Measurements from ENCODE around the gene CFAP20. TPM values are rescaled to one million over a fixed set of nuclear protein-coding genes. Genes with fewer than 3 reads are reported as not detected.

The CFAP20 gene
- total and polyA plus RNA-seq, 2 experiments from 2014 or later = 61.1 to 81.7 TPM

DNA sequence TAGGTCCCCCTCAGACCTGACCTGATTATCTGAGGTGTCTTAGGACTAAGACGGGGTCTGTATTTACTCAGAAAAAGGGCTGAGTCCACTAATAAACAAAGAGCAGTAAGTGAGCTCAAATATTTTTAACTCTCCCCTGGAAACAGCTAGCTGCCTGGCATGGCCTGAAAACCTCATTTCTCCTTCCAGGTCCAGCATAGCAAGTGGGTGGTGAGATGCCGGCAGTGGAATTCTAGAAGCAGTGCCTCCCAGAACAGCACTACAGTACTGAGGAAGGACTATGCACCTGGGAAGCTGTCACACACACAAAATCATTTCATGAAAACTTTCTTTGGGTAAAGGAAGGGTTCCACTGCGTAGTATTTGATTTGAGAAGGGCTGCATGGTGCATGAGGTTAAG is 29.5 kb upstream of the CFAP20 start:
- DNase-seq (ENCODE audit: low spot score) (no peak), ATAC-seq (no peak)
- Mint-ChIP-seq H3K4me1 (no peaks in the 10 kb centered on the region), H3K9me3 (no peaks in the 10 kb centered on the region), H3K36me3 (ENCODE audit: low read depth) (peaks cover 25% of the 10 kb centered on the region), H3K27me3 (ENCODE audit: insufficient read depth, low read depth, poor library complexity) (peaks cover 3% of the 10 kb centered on the region), H3K4me3 (no peak overlapping the region), H3K27ac (no peak overlapping the region)
- peaks cover 7% of the 10 kb centered on the region; the same call in 1 of the 2 replicates for H4K20me1 ChIP-seq (replicated peaks; ENCODE audit: insufficient read depth)
- H3K4me3 ChIP-seq = no peak overlapping the region
- H3K9me2 ChIP-seq (ENCODE audit: insufficient read depth) = no peaks in the 10 kb centered on the region
- H3K27me3 ChIP-seq (ENCODE audit: insufficient read depth) = no peaks in the 10 kb centered on the region
- TF ChIP-seq JUNB (IDR thresholded peaks at IDR 0.05; ENCODE audit: unreplicated experiment) = no peak
- no peak for TF ChIP-seq EZH2phosphoT487 (IDR thresholded peaks at IDR 0.05; ENCODE audit: unreplicated experiment)
- H3K4me2 ChIP-seq = no peak overlapping the region
- H3K79me2 ChIP-seq (replicated peaks; ENCODE audit: insufficient read depth) = no peaks in the 10 kb centered on the region
- no peaks in the 10 kb centered on the region for H3F3A ChIP-seq (replicated peaks; ENCODE audit: low read depth)
- no peak overlapping the region for H2AFZ ChIP-seq
- peaks cover 24% of the 10 kb centered on the region for H3K36me3 ChIP-seq (ENCODE audit: insufficient read depth)
- H3K27ac ChIP-seq (ENCODE audit: low read depth) = no peak overlapping the region
- H3K4me1 ChIP-seq (ENCODE audit: insufficient read depth) = no peaks in the 10 kb centered on the region

DNA sequence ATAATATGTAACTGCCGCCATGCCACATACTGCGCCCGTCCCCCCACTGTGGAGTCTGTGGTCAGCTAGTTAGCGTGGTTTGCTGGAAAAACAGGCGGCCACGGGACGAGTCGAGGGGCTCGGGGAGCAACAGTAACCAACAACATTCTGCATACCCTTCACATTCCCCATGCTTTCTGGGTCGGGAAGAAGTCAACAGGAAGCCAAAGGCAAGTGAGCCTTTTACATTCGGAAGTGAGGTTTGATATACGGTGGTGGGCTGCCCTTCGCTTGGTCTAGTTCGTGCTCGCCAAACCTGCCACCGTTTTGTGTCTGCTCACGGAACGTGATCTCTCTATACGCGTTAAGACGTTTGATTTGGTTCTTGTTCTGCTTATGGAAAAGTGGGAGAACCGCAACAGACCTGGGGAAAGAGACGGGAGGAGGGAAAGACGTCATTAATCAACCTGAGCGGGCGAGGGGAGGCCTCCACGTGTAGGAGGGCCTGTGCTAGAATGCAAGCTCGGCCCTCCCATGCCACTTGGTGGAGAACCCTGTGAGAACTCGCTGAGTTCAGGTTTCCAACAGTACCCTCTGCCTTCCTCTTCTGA is 28.9 kb upstream of the CFAP20 start:
- Histone ChIP-seq H2AFZ (no peak overlapping the region), H3F3A (replicated peaks; ENCODE audit: low read depth) (no peaks in the 10 kb centered on the region), H3K4me1 (ENCODE audit: insufficient read depth) (no peaks in the 10 kb centered on the region), H3K27ac (ENCODE audit: low read depth) (no peak overlapping the region), H4K20me1 (replicated peaks; ENCODE audit: insufficient read depth) (peaks cover 7% of the 10 kb centered on the region; the same call in 1 of the 2 replicates), H3K27me3 (ENCODE audit: insufficient read depth) (no peaks in the 10 kb centered on the region), H3K36me3 (ENCODE audit: insufficient read depth) (peaks cover 17% of the 10 kb centered on the region; the same call in 1 of the 2 replicates), H3K79me2 (replicated peaks; ENCODE audit: insufficient read depth) (no peaks in the 10 kb centered on the region), H3K4me3 (no peak overlapping the region), H3K9me2 (ENCODE audit: insufficient read depth) (no peaks in the 10 kb centered on the region), H3K4me2 (no peak overlapping the region)
- peak; percentile 40 for ATAC-seq
- H3K9me3 Mint-ChIP-seq = no peaks in the 10 kb centered on the region
- no peaks in the 10 kb centered on the region for H3K4me1 Mint-ChIP-seq
- peak; percentile 34 for DNase-seq (ENCODE audit: low spot score)
- no peak overlapping the region for H3K4me3 Mint-ChIP-seq
- H3K27ac Mint-ChIP-seq = no peak overlapping the region
- H3K27me3 Mint-ChIP-seq (ENCODE audit: insufficient read depth, low read depth, poor library complexity) = peaks cover 3% of the 10 kb centered on the region
- H3K36me3 Mint-ChIP-seq (ENCODE audit: low read depth) = peaks cover 19% of the 10 kb centered on the region
- no peak for TF ChIP-seq ZNF331 (CRISPR knock-in tag; IDR thresholded peaks at IDR 0.05; ENCODE audit: low read depth)
- no peak for TF ChIP-seq NANOG (IDR thresholded peaks at IDR 0.05; ENCODE audit: borderline replicate concordance)
- TF ChIP-seq, protein P1, sequence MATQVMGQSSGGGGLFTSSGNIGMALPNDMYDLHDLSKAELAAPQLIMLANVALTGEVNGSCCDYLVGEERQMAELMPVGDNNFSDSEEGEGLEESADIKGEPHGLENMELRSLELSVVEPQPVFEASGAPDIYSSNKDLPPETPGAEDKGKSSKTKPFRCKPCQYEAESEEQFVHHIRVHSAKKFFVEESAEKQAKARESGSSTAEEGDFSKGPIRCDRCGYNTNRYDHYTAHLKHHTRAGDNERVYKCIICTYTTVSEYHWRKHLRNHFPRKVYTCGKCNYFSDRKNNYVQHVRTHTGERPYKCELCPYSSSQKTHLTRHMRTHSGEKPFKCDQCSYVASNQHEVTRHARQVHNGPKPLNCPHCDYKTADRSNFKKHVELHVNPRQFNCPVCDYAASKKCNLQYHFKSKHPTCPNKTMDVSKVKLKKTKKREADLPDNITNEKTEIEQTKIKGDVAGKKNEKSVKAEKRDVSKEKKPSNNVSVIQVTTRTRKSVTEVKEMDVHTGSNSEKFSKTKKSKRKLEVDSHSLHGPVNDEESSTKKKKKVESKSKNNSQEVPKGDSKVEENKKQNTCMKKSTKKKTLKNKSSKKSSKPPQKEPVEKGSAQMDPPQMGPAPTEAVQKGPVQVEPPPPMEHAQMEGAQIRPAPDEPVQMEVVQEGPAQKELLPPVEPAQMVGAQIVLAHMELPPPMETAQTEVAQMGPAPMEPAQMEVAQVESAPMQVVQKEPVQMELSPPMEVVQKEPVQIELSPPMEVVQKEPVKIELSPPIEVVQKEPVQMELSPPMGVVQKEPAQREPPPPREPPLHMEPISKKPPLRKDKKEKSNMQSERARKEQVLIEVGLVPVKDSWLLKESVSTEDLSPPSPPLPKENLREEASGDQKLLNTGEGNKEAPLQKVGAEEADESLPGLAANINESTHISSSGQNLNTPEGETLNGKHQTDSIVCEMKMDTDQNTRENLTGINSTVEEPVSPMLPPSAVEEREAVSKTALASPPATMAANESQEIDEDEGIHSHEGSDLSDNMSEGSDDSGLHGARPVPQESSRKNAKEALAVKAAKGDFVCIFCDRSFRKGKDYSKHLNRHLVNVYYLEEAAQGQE (IDR thresholded peaks at IDR 0.05; ENCODE audit: unreplicated experiment) = no peak
- no peak for TF ChIP-seq EZH2 (IDR thresholded peaks at IDR 0.05; ENCODE audit: low read depth, unreplicated experiment)
- TF ChIP-seq CREB1 (CRISPR knock-in tag; IDR thresholded peaks at IDR 0.05; ENCODE audit: low read depth) = no peak
- TF ChIP-seq POLR2AphosphoS5 (IDR thresholded peaks at IDR 0.05; ENCODE audit: low read depth) = no peak
- TF ChIP-seq, protein P2, sequence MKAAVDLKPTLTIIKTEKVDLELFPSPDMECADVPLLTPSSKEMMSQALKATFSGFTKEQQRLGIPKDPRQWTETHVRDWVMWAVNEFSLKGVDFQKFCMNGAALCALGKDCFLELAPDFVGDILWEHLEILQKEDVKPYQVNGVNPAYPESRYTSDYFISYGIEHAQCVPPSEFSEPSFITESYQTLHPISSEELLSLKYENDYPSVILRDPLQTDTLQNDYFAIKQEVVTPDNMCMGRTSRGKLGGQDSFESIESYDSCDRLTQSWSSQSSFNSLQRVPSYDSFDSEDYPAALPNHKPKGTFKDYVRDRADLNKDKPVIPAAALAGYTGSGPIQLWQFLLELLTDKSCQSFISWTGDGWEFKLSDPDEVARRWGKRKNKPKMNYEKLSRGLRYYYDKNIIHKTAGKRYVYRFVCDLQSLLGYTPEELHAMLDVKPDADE (IDR thresholded peaks at IDR 0.05) = no peak
- no peak for TF ChIP-seq ZNF114 (CRISPR knock-in tag; IDR thresholded peaks at IDR 0.05)
- TF ChIP-seq EZH2phosphoT487 (IDR thresholded peaks at IDR 0.05; ENCODE audit: unreplicated experiment) = no peak
- TF ChIP-seq, protein P3, sequence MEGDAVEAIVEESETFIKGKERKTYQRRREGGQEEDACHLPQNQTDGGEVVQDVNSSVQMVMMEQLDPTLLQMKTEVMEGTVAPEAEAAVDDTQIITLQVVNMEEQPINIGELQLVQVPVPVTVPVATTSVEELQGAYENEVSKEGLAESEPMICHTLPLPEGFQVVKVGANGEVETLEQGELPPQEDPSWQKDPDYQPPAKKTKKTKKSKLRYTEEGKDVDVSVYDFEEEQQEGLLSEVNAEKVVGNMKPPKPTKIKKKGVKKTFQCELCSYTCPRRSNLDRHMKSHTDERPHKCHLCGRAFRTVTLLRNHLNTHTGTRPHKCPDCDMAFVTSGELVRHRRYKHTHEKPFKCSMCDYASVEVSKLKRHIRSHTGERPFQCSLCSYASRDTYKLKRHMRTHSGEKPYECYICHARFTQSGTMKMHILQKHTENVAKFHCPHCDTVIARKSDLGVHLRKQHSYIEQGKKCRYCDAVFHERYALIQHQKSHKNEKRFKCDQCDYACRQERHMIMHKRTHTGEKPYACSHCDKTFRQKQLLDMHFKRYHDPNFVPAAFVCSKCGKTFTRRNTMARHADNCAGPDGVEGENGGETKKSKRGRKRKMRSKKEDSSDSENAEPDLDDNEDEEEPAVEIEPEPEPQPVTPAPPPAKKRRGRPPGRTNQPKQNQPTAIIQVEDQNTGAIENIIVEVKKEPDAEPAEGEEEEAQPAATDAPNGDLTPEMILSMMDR (conservative IDR thresholded peaks at IDR 0.05; ENCODE audit: low read depth in 2 of 2) = no peak

All from GM23338 (cell line).